Stomach (tissue), 9 donors: Measurements from ENCODE around the gene NT5E. TPM values are rescaled to one million over a fixed set of nuclear protein-coding genes. Genes with fewer than 3 reads are reported as not detected.

ENCODE experiments used
- DNase-seq, 2 donors: peaks; one replicate each; pipeline versions ENCODE4 v3.0.0 to v3.0.0-alpha.2; 2013 to 2019
- H3K27ac ChIP-seq, 5 donors: fragments of 200-600 bp in 4 of 5; sonication (generic) in 4 of 5; one replicate each; pipeline ENCODE4 v1.5.1; 2013 to 2019; ENCODE audit warnings: mild to moderate bottlenecking in 1 of 5, moderate library complexity in 1 of 5
- H3K27me3 ChIP-seq, 3 donors: fragments of 200-600 bp; sonication (generic); one replicate each; pipeline ENCODE4 v1.5.1; 2017 to 2019; ENCODE audit warnings: mixed run types in 1 of 3
- H3K36me3 ChIP-seq, 4 donors: fragments of 200-600 bp; sonication (generic); 1 replicate in 3 of 4; 2 replicates in 1 of 4; pipeline ENCODE4 v1.5.1; 2016 to 2019
- H3K4me1 ChIP-seq, 4 donors: fragments of 200-600 bp; sonication (generic); one replicate each; pipeline ENCODE4 v1.5.1; 2016 to 2019
- H3K4me3 ChIP-seq, 4 donors: fragments of 200-600 bp; sonication (generic) in 3 of 4; one replicate each; pipeline ENCODE4 v1.5.1; 2016 to 2019; ENCODE audit warnings: mild to moderate bottlenecking in 1 of 4
- H3K9me3 ChIP-seq, 4 donors: fragments of 200-600 bp; sonication (generic); one replicate each; pipeline ENCODE4 v1.5.1; 2016 to 2019
- CTCF ChIP-seq, 7 experiments: fragments of 450-650 bp in 4 of 7; fragments of 200-600 bp in 3 of 7; sonication (generic) in 3 of 7; IDR thresholded peaks; one replicate each; pipeline ENCODE4 v1.5.1; 2016 to 2019; ENCODE audit warnings: antibody characterized with exemption in 7 of 7, control low read depth in 2 of 7, mild to moderate bottlenecking in 1 of 7
- EP300 ChIP-seq: sonication (generic); formaldehyde crosslinking; IDR thresholded peaks from one replicate; pipeline ENCODE4 v1.6.1; 2017; ENCODE audit warnings: antibody characterized with exemption
- POLR2A ChIP-seq, 4 donors: fragments of 450-650 bp; IDR thresholded peaks; one replicate each; pipeline ENCODE4 v1.6.1; 2016; ENCODE audit warnings: antibody characterized with exemption in 4 of 4, control low read depth in 2 of 4, mild to moderate bottlenecking in 1 of 4, moderate library complexity in 1 of 4
- POLR2AphosphoS5 ChIP-seq, 3 donors: sonication (generic); formaldehyde crosslinking; IDR thresholded peaks; one replicate each; pipeline ENCODE4 v1.6.1; 2016; ENCODE audit warnings: antibody characterized with exemption in 3 of 3
- WGBS, 5 donors: extraction: QIAGEN DNeasy Blood & Tissue Kit in 3 of 5; methylation state at CpG; one replicate each; pipeline versions ENCODE4 v1.1.5 to v1.1.7; 2013 to 2018; 5-methylcytosine and 5-hydroxymethylcytosine counted together
- intact Hi-C: fragments of 100-400 bp; cut with DNase I; formaldehyde crosslinking; loops from one replicate; pipeline ENCODE4 v1.15.1; 2023; ENCODE audit warnings: low total_unique reads
- polyA plus RNA-seq, 3 donors: library from polyadenylated mRNA; stranded (reverse); fragments of 200-250 nt; gene quantifications; one replicate each; pipeline ENCODE4 v1.2.3, GENCODE V29; 2013
- total RNA-seq, 5 donors: library from RNA; depleted of rRNA; stranded (reverse); fragments of >200 nt; gene quantifications; one replicate each; pipeline versions ENCODE4 v1.1.0 to v1.2.3, GENCODE V29; 2014 to 2016
- donor health status: healthy with polysubstance abuse.
- donor health status: Bipolar disorder and iron deficiency.
- donor health status: healthy.

The NT5E gene
- total and polyA plus RNA-seq, 8 donors, result 2.9 to 18.8 (median 7.2) TPM

- H3K9me3 ChIP-seq, result no peaks in the 10 kb centered on the region
- intact Hi-C loops, result no loop called here
- H3K4me3 ChIP-seq, result no peak overlapping the region
- no peak for TF ChIP-seq POLR2A (IDR thresholded peaks at IDR 0.05)
- TF ChIP-seq POLR2AphosphoS5 (IDR thresholded peaks at IDR 0.05), result peak in 1 of 3 donors; percentile 30
- peak overlapping the region; percentile 66 to 84 (median 71) for H3K27ac ChIP-seq
- WGBS, 5 donors, result 10 to 34% (median 31%) methylated on average over 3 of the region's 3 CpGs
- H3K4me1 ChIP-seq, result peaks cover 26 to 46% (median 37%) of the 10 kb centered on the region in 4 donors
- peak; percentile 37 to 86 for DNase-seq
- H3K36me3 ChIP-seq, result no peaks in the 10 kb centered on the region
- no peaks in the 10 kb centered on the region for H3K27me3 ChIP-seq
These were observed 44.6 kb upstream of the NT5E start for GRCh38 chr6:85405175-85405852.

GRCh38 chr6:85405853-85406198, 44.1 kb upstream of the NT5E start:
- no peak for DNase-seq
- Histone ChIP-seq H3K36me3 (no peaks in the 10 kb centered on the region), H3K4me3 (no peak overlapping the region), H3K27me3 (no peaks in the 10 kb centered on the region), H3K4me1 (peaks cover 26 to 46% (median 37%) of the 10 kb centered on the region in 4 donors), H3K9me3 (no peaks in the 10 kb centered on the region), H3K27ac (peak overlapping the region; percentile 55 to 84 (median 66))
- 20 to 57% (median 32%) methylated on average over 2 of the region's 2 CpGs for WGBS, 5 donors
- intact Hi-C loops, result no loop called here
- TF ChIP-seq POLR2AphosphoS5 (IDR thresholded peaks at IDR 0.05) (no peak), CTCF (IDR thresholded peaks at IDR 0.05) (no peak), POLR2A (IDR thresholded peaks at IDR 0.05) (no peak), EP300 (no peak)

- DNase-seq, result no peak
- no peak for TF ChIP-seq POLR2A (IDR thresholded peaks at IDR 0.05)
- no peak overlapping the region for H3K4me3 ChIP-seq
- H3K36me3 ChIP-seq, result no peaks in the 10 kb centered on the region
- intact Hi-C loops, result no loop called here
- H3K9me3 ChIP-seq, result no peaks in the 10 kb centered on the region
- H3K27me3 ChIP-seq, result no peaks in the 10 kb centered on the region
- 76 to 86% (median 81%) methylated on average over 5 of the region's 5 CpGs for WGBS, 5 donors
- H3K4me1 ChIP-seq, result peaks cover 26 to 41% (median 36%) of the 10 kb centered on the region in 4 donors
- peak overlapping the region in 1 of 5 donors; percentile 71 for H3K27ac ChIP-seq
These were observed 43.2 kb upstream of the NT5E start for GRCh38 chr6:85406641-85407075.

GRCh38 chr6:85408039-85408438, 41.8 kb upstream of the NT5E start:
- Histone ChIP-seq H3K4me3 (no peak overlapping the region), H3K9me3 (no peaks in the 10 kb centered on the region), H3K4me1 (peaks cover 24 to 36% (median 29%) of the 10 kb centered on the region in 4 donors), H3K27me3 (no peaks in the 10 kb centered on the region), H3K36me3 (no peaks in the 10 kb centered on the region), H3K27ac (no peak overlapping the region)
- no peak for TF ChIP-seq EP300
- no peak for TF ChIP-seq CTCF (IDR thresholded peaks at IDR 0.05)
- TF ChIP-seq POLR2AphosphoS5 (IDR thresholded peaks at IDR 0.05), result no peak
- no peak for TF ChIP-seq POLR2A (IDR thresholded peaks at IDR 0.05)
- DNase-seq, result no peak
- intact Hi-C loops, result no loop called here
- WGBS, 5 donors, result 65 to 98% (median 88%) methylated on average over 2 of the region's 2 CpGs

GRCh38 chr6:85412911-85413430, 36.9 kb upstream of the NT5E start:
- no peak for TF ChIP-seq POLR2A (IDR thresholded peaks at IDR 0.05)
- TF ChIP-seq CTCF (IDR thresholded peaks at IDR 0.05), result no peak
- TF ChIP-seq EP300, result no peak
- no peak for TF ChIP-seq POLR2AphosphoS5 (IDR thresholded peaks at IDR 0.05)
- Histone ChIP-seq H3K36me3 (no peaks in the 10 kb centered on the region), H3K9me3 (no peaks in the 10 kb centered on the region), H3K4me3 (no peak overlapping the region), H3K4me1 (no peaks in the 10 kb centered on the region), H3K27me3 (peaks cover 0 to 4% (median 0%) of the 10 kb centered on the region in 3 donors), H3K27ac (no peak overlapping the region)
- no peak for DNase-seq
- intact Hi-C loops, result no loop called here
